TTC549 (cell line): ENCODE results near the gene MSMO1.
"Not testable (repeated sequence)": the region's sequence is repeated elsewhere in the genome, so short reads cannot be mapped to it uniquely, and the experiment has no call there.

Experiments used
- FAIRE-seq: peaks from 2 replicates; lab custom pipeline; 2012; peaks lifted over from hg19 to GRCh38; lab: Jason Lieb, UNC

The MSMO1 gene

GRCh38 chr4:165324918-165325304 lies 2.6 kb upstream of the MSMO1 start:
- FAIRE-seq, result no peak

GRCh38 chr4:165325732-165326512 lies 1.5 kb upstream of the MSMO1 start:
- no peak for FAIRE-seq

GRCh38 chr4:165326831-165327210 lies 648 bp upstream of the MSMO1 start:
- FAIRE-seq, result no peak

DNA sequence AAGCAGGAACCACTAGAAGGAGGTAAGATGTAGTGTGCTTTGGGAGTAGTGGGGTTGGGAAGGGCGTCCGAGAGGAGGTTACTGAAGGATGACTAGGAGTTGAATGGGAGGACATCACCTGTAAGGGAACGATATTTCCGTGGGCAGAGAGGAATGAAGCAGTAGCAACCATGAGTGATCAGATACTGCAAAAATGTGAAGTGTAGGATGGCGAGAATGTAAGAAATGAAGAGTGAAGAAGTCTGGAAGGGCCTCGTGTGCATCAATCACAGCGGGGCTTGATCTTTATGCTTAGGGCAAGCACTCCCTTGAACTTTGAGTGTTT lies 594 bp downstream of the MSMO1 start:
- no peak for FAIRE-seq

GRCh38 chr4:165328708-165329107 lies 1.2 kb downstream of the MSMO1 start:
- FAIRE-seq, result no peak

DNA sequence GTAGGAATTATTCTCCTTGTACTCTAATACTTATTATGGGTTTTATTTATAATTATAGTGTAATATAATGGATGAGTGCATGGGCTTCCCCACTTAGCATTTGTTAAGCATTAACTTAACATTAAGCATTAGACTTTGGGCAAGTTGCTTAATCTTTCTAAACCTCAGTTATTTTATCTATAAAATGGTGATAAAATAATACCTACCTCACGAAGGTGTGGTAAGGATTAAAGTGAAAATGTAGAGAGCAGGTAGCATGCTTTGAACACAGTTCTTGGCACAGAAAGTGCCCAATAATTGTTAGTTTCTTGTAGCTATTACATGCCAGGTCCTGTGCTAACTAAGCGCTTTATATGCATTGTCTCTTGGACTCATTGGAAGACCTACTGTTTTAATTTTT lies 2.6 kb downstream of the MSMO1 start:
- no peak for FAIRE-seq

DNA sequence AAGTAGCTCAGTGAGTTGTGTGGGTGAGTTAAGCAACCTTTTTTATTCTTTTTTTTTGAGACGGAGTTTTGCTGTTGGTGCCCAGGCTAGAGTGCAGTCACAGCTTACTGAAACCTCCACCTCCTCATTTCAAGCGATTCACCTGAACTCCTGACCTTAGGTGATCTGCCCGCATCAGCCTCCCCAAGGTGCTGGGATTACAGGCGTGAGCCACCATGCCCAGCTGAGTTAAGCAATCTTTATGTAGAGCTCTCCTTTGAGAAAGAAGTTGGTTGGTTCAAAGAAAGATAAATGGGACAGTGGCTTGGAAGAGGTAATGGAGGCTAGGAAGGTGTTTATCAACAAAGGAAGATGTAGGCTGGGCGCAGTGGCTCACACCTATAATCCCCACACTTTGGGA lies 3.2 kb downstream of the MSMO1 start:
- FAIRE-seq, result no peak

DNA sequence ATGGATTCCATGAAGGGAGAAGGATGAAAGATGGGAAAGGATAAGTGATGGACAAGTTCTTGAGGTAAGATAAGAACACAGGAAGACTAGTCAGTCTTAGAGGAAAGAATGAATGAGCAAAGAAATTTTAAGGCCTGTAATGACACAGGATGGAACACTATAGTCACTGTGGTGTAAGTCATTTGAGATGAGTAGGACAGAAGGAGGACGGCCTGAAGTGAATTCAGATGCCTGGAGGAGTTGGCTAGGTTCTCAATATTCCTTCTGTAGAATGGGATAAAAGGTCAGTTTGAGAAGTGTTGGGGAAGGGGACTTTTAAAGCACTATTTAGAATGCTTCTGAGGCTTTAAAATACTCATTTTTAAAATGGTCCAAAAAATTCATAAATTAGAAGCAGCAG lies 3.9 kb downstream of the MSMO1 start:
- FAIRE-seq, result no peak

- no peak for FAIRE-seq
Measured at GRCh38 chr4:165331823-165332222, 4.4 kb downstream of the MSMO1 start.

DNA sequence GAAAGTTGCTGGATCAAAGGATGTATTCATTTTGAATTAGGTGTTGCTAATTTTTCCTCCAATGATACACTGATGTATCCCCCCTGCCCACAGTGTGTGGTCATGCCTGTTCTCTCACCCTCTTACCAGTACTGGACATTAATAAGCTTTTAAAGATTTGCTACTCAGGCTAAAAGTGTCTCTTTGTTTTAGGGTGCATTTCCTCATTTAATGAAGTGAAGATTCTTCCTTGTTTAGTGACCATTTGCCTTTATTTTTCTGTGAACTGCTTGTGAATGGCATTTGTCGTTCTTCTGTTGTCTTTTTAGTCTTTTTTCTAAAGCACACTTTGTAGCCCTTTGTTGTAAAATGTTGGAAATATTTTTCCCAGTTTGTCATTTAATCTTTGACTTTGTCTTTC lies 5.0 kb downstream of the MSMO1 start:
- FAIRE-seq, result no peak

DNA sequence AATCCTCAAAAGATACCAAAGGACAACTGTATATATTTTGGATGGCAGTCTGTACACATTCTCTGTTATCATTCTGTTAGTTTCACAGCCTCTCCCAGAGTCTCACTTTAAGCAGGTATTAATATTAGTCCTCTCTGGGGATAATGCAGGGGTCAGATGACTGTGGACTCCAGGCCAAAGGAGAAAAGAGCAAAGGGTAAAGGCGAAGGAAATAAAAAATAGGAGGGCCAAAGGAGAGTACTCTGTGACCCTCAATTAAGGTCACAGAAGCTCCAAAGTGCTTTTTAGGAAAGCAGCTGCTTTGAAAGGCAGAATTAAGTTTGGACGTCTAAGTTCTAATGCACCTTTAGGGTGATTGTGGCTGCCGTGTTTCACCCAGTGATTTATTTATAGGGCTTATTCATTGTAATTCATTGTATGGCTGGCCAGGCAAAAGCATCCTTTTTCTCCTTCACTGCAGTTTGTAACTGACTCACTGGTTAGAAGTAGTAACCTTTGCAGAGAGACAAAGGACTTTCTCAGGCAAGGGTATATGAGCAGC lies 7.8 kb downstream of the MSMO1 start:
- FAIRE-seq, result no peak

- FAIRE-seq, result no peak
Measured at GRCh38 chr4:165336743-165337142, 9.3 kb downstream of the MSMO1 start.

DNA sequence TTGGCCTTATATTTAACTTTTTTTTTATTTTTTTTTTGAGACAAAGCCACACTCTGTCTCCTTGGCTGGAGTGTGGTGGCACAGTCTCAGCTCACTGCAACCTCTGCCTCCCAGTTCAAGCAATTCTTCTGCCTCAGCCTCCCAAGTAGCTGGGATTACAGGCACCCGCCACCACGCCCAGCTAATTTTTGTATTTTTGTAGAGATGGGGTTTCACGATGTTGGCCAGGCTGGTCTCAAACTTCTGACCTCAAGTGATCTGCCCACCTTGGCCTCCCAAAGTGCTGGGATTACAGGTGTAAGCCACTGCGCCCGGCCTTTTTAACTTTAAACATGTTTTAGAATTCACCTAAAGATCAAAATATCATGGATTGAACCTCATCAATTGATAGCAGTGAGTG lies 14.9 kb downstream of the MSMO1 start:
- FAIRE-seq, result not testable (repeated sequence)

- FAIRE-seq, result no peak
Measured at GRCh38 chr4:165343353-165344191, 16.1 kb downstream of the MSMO1 start.

- no peak for FAIRE-seq
Measured at GRCh38 chr4:165345666-165346417, 18.4 kb downstream of the MSMO1 start.

DNA sequence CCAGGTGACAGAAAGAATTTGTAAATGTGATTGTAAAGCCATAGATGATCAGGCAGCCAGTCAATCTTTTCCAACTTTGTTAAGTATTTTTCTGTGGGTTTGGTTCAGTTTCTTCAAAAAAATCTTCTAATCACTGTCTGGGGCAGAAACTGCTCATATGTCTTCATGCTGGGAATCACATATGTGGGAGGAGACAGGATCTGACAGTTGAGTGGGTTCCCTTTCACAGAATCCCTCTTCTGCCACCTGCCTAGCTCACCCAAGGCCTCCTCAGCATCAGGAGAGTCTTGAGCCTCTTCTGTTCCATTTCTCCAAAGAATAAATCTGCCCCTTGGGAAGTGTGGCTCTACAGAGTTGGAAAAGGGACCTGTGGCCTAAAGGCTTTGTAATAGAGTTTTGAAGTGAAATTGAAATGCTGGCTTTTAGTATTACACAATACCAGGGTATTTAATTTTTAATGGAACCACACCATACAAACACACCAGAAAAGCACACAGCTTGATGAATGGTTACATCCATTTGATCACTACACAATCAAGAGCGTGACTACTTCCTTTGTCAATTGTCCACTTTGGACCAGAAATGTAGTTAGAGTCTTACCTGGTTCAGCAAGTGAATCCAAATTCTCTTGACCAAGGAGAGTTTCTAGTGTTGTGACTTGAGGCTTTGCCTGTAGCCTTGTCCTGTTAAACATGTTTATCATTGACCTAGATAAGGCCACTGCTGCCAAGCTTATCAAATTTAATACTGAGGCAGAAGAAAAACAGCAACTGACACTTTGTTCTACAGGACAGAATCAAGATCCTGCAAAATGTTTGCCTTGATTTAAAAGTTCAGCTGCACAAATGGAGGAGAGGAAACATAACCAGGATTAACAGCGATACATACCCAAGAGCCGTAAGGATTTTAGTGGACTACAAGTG lies 20.4 kb downstream of the MSMO1 start:
- no peak for FAIRE-seq

DNA sequence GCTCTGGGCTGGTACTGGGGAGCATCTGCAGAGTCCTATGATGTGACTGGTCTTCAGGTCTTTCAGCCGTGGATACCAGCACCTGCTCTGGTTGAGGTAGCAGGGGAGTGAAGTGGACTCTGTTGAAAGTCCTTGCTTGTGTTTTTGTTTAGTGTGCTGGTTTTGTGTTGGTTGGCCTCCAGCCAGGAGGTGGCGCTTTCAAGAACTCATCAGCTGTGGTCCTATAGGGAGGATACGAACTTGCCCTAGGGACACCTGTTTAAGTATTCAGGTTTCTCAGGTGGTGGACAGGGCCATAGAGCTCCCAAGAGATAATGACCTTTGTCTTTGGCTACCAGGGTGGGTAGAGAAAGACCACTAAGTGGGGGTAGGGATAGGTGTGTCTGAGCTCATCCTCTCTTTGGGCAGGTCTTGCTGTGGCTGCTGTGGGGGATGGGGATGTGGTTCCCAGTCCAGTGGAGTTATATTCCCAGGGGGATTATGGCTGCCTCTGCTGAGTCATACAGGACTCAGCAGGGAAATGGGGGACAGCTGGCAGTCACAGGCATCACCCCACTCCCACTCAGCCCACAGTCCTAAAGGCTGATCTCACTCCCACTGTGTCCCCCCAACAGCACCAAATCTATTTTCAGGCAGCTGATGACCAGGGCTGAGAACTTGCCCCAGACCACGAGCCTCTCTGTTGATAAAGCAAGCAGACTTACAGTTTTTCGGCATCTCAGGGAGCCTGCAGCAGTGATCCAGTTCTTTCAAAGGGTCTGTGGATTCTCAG lies 24.1 kb downstream of the MSMO1 start:
- FAIRE-seq, result no peak

DNA sequence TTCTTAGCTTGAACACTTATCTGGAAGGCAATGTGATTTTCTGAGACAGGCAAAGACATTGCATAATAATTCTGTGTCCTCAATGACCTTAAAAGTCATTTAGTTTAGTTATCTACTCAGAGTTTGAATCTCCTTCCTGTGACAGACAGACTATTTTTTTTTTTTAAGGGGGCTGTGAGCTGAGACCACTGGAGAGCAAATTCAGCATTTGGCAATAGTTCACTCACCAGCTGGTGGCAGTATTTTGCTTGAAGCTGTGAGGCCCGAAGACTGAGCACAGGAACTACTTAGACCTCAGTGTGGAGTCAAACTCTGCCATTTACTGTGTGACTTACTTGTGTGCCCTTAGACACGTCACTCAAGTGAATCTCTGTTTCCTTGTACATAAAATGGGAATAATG lies 28.4 kb downstream of the MSMO1 start:
- no peak for FAIRE-seq

DNA sequence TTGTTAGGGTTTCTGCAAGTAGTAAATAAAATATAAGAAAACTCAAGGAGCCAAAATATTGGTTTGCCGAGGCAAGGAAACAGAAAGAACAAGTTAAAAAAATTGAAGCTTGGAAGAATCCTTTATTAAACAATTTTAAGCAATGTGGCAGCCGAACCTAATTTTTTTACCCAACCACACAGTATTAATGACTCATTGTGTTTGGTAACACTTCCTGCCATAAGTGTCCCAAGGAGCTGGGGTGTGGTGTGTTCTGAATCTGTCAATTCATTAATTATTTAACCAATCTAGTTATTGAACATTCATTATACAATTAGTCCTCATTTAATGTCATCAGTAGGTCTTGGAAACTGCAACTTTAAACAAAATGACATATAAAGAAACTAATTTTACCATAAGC lies 32.0 kb downstream of the MSMO1 start:
- FAIRE-seq, result no peak

DNA sequence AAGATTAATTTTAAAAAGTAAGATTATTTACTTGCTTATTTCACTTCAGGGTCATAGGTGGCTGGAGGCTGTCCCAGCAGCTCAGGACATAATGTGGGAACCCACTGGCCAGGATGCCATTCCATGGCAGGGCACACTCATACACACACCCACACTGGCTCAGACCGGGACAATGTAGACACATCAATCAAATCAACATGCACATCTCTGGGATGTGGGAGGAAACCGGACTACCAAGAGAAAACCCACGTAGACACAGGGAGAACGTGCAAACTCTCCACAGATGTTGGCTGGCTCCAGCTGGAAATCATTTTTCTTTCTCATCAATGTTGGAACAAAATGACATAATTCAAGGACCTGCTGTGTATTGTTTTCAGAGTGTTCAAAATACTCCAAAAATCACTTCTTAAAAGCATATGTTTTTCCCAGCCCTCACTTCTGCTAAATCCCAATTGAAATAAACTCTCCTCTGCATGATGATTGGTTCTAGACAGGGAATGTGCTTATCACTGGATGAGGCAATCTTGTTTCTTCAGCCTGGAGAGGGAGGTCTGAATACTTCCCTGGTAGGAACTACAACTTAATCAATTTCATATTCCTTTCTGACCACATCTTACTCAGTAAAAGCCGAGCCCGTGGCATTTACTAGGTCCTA lies 32.7 kb downstream of the MSMO1 start:
- FAIRE-seq, result no peak
